ENCODE data around the gene TMEM269. TPM values are rescaled to one million over a fixed set of nuclear protein-coding genes. Genes with fewer than 3 reads are reported as not detected.

The TMEM269 gene
- total and polyA plus RNA-seq, 10 of the 15 experiments (the other 5 are each of a cell fraction or from before 2014, with no cell fraction given): 0.02 to 0.26 (median 0.06) TPM; not detected in 2

DNA sequence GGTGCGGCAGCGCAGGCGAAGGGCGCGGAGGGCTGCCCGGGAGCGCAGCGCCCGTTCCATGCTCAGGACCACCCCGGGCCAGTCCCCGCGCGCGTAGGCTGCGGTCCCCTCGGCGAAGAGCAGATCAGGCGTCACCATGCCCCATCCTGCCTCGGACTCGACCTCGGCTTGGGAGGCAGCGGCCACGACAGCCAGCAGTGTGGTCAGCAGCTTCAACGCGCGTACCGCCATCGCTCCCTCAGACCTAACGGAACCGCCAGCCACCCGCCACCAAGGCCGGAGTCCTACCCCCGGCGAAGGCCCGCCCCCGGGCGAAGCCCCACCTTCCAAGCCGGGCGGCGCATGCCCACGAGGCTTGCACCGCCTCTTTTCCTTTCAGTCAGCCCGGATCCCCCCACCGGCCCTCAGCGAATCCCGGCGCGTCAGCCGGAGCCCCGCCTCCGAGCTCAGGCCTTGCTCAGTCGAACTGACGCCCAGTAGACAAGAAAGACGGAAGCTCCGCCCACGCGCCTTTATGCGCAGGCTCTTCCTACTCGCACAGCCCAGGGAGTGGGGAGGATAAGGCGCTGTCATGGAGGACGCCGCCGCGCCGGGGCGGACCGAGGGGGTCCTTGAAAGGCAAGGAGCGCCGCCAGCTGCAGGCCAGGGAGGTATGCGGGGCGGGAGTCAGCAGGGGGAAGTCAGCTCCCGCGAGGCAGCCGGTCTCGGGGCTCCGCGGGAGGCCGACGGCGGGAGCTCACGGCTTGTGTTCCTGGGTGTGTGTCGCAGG is 17.9 kb upstream of the TMEM269 start, which contains the start of the genes C1orf50 and P3H1 (continued):
- TF ChIP-seq, protein P1, sequence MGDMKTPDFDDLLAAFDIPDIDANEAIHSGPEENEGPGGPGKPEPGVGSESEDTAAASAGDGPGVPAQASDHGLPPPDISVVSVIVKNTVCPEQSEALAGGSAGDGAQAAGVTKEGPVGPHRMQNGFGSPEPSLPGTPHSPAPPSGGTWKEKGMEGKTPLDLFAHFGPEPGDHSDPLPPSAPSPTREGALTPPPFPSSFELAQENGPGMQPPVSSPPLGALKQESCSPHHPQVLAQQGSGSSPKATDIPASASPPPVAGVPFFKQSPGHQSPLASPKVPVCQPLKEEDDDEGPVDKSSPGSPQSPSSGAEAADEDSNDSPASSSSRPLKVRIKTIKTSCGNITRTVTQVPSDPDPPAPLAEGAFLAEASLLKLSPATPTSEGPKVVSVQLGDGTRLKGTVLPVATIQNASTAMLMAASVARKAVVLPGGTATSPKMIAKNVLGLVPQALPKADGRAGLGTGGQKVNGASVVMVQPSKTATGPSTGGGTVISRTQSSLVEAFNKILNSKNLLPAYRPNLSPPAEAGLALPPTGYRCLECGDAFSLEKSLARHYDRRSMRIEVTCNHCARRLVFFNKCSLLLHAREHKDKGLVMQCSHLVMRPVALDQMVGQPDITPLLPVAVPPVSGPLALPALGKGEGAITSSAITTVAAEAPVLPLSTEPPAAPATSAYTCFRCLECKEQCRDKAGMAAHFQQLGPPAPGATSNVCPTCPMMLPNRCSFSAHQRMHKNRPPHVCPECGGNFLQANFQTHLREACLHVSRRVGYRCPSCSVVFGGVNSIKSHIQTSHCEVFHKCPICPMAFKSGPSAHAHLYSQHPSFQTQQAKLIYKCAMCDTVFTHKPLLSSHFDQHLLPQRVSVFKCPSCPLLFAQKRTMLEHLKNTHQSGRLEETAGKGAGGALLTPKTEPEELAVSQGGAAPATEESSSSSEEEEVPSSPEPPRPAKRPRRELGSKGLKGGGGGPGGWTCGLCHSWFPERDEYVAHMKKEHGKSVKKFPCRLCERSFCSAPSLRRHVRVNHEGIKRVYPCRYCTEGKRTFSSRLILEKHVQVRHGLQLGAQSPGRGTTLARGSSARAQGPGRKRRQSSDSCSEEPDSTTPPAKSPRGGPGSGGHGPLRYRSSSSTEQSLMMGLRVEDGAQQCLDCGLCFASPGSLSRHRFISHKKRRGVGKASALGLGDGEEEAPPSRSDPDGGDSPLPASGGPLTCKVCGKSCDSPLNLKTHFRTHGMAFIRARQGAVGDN (IDR thresholded peaks at IDR 0.05): peak; percentile 12; the same call in 1 of the 2 replicates
- TF ChIP-seq POLR2AphosphoS2 (IDR thresholded peaks at IDR 0.05; ENCODE audit: low read depth, low read length): peak; percentile 94
- TF ChIP-seq NKRF (conservative IDR thresholded peaks at IDR 0.05): peak; percentile 90
- peak; percentile 84; the same call in 1 of the 2 replicates for TF ChIP-seq SMAD5 (IDR thresholded peaks at IDR 0.05; ENCODE audit: low read depth)
- peak in 1 of 2 experiments; percentile 26; a peak in 1 of 4 replicates for TF ChIP-seq SRF (IDR thresholded peaks at IDR 0.05; ENCODE audit: low read depth in 2 of 2, low read length in 2 of 2)
- peak in 1 of 2 experiments; percentile 87; a peak in 2 of 3 replicates for TF ChIP-seq EGR1 (IDR thresholded peaks at IDR 0.05; ENCODE audit: borderline replicate concordance in 1 of 2, low read depth in 2 of 2, low read length in 2 of 2)
- TF ChIP-seq CHD2 (IDR thresholded peaks at IDR 0.05; ENCODE audit: borderline replicate concordance, low read depth, low read length): peak; percentile 6; the same call in 1 of the 2 replicates
- TF ChIP-seq RUNX3 (IDR thresholded peaks at IDR 0.05; ENCODE audit: low read length): peak; percentile 53
- peak; percentile 38; the same call in 1 of the 2 replicates for TF ChIP-seq TCF3 (IDR thresholded peaks at IDR 0.05; ENCODE audit: borderline replicate concordance, insufficient read depth, low read depth, low read length)
- TF ChIP-seq, protein P2, sequence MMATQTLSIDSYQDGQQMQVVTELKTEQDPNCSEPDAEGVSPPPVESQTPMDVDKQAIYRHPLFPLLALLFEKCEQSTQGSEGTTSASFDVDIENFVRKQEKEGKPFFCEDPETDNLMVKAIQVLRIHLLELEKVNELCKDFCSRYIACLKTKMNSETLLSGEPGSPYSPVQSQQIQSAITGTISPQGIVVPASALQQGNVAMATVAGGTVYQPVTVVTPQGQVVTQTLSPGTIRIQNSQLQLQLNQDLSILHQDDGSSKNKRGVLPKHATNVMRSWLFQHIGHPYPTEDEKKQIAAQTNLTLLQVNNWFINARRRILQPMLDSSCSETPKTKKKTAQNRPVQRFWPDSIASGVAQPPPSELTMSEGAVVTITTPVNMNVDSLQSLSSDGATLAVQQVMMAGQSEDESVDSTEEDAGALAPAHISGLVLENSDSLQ (IDR thresholded peaks at IDR 0.05): peak; percentile 88
- peak; percentile 99 for TF ChIP-seq POLR2A (IDR thresholded peaks at IDR 0.05; ENCODE audit: low read depth, low read length)
- no peak for TF ChIP-seq MYB (IDR thresholded peaks at IDR 0.05; ENCODE audit: borderline replicate concordance, low read depth, low read length)
- peak; percentile 18 for TF ChIP-seq SMAD1 (IDR thresholded peaks at IDR 0.05; ENCODE audit: low read depth, partially characterized antibody)
- TF ChIP-seq, protein P3, sequence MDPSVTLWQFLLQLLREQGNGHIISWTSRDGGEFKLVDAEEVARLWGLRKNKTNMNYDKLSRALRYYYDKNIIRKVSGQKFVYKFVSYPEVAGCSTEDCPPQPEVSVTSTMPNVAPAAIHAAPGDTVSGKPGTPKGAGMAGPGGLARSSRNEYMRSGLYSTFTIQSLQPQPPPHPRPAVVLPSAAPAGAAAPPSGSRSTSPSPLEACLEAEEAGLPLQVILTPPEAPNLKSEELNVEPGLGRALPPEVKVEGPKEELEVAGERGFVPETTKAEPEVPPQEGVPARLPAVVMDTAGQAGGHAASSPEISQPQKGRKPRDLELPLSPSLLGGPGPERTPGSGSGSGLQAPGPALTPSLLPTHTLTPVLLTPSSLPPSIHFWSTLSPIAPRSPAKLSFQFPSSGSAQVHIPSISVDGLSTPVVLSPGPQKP (IDR thresholded peaks at IDR 0.05; ENCODE audit: low read depth, low read length): peak; percentile 15; the same call in 1 of the 2 replicates
- no peak for TF ChIP-seq REST (IDR thresholded peaks at IDR 0.05; ENCODE audit: low read depth, low read length)

Measured in GM12878 (cell line).